HG03565 (cell line): ENCODE measurements around the gene CYB561D2.

Experiments used
- ATAC-seq: cut with Tn5 transposase; IDR thresholded peaks from one replicate; pipeline ENCODE4 v1.9.1; 2021; ENCODE audit warnings: mild to moderate bottlenecking, moderate library complexity; ENCODE audit not compliant: unreplicated experiment

The CYB561D2 gene

GRCh38 chr3:50359760-50360110 is 9.1 kb downstream of the CYB561D2 start:
- peak; percentile 4 for ATAC-seq

GRCh38 chr3:50364573-50365079 is 14.0 kb downstream of the CYB561D2 start:
- ATAC-seq, result no peak

- peak; percentile 70 for ATAC-seq
Observed at GRCh38 chr3:50365080-50365841, 14.6 kb downstream of the CYB561D2 start.

GRCh38 chr3:50365842-50366220 is 15.2 kb downstream of the CYB561D2 start:
- ATAC-seq, result no peak

GRCh38 chr3:50369012-50369670 is 18.5 kb downstream of the CYB561D2 start:
- ATAC-seq, result no peak

GRCh38 chr3:50370594-50370993 is 19.9 kb downstream of the CYB561D2 start:
- ATAC-seq, result no peak

- ATAC-seq, result no peak
Observed at GRCh38 chr3:50371133-50371685, 20.5 kb downstream of the CYB561D2 start.

DNA sequence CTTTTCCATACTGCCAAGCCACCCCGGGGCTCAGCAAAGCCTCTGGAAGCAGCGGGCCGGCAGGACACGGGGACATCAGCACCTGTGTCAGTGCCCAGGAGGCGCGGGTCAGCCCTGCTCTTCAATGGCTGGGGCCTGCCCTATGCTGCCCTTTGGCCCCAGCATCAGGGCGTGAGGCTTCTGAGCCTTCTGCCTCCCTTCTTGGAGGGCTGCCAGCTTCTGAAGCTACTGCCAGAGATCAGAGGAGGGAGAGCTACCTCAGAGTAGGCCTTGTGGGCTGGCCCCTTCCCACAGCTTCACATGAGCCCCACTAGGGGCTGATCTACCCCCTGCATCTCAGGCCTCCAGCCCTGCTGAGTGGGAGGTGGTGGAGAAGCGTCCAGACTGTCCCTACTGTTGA is 21.7 kb downstream of the CYB561D2 start:
- no peak for ATAC-seq

- ATAC-seq, result no peak
Observed at GRCh38 chr3:50373146-50374051, 22.7 kb downstream of the CYB561D2 start.

- ATAC-seq, result no peak
Observed at GRCh38 chr3:50374363-50375257, 23.9 kb downstream of the CYB561D2 start.

GRCh38 chr3:50375258-50375931 is 24.7 kb downstream of the CYB561D2 start:
- no peak for ATAC-seq

DNA sequence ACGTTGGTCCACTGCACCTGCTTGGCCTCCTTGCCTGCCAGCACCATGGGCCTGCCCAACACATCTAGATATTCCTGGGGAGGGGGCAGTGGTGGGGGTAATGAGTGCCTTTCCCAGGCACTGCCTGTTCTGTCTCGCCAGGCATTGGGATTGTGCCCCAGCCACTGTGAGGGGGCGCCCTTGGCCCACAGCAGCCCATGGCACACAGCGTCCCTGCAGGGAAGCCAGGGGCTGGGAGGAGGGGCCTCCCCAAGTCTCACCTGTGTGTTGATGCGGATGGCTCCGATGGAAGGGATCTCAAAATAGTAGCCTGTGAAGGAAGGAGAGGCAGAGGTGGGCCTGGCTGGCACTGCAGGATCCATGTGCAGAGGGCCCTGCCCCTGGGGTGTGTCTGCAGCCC is 27.4 kb downstream of the CYB561D2 start:
- ATAC-seq, result no peak

- ATAC-seq, result no peak
Observed at GRCh38 chr3:50378757-50379156, 28.1 kb downstream of the CYB561D2 start.

GRCh38 chr3:50380405-50381085 is 29.9 kb downstream of the CYB561D2 start:
- ATAC-seq, result no peak

GRCh38 chr3:50381383-50381782 is 30.7 kb downstream of the CYB561D2 start:
- no peak for ATAC-seq

DNA sequence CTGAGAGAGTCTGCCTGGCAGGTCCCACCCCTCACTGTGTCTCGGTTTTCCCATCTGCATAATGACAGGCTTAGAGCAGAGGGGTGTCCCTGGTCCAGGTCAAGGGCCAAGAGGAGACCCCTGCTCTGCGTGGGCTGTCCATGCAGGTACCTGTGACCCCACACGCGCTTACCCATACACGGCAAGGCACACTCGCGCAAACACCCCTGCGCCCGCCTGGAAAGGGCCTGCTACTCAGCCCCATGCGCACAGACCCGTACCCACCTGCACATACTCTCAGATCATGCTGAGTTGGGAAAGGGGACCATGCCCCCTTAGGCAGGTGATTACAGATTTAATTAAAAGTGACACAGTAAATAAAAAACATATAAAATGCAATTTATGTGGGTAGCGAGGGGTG is 32.1 kb downstream of the CYB561D2 start:
- no peak for ATAC-seq

DNA sequence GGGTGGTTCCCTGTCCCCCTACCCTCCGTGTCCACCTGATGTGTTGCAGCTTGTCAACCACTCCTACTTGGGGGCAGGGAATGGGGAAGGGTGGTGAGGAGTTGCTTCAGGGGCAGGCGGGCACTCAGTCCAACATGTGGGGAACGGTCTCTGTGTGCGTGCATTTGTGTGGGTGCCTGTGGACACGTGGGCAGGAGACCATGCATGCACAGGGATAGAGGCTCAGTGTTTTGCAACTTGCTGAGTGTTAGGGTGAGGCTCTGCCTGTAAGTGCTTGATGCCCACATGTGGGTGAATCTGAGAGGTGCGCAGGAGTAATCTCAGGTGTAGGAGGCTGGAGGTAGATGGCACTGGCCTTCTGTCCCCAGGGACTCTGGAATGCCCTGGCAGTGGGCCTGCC is 33.1 kb downstream of the CYB561D2 start:
- no peak for ATAC-seq

- ATAC-seq, result no peak
Observed at GRCh38 chr3:50385754-50386153, 35.1 kb downstream of the CYB561D2 start.
